NCI-H2171 treated with DMSO at 0.1 percent for 48 hours (cell line): ENCODE results near the gene SLC9A9.
"Not testable (repeated sequence)": the region's sequence is repeated elsewhere in the genome, so short reads cannot be mapped to it uniquely, and the experiment has no call there.

Experiments
- DNase-seq: peaks from one replicate; lab custom pipeline; 2025; lab: John Stamatoyannopoulos, UW

The SLC9A9 gene

DNA sequence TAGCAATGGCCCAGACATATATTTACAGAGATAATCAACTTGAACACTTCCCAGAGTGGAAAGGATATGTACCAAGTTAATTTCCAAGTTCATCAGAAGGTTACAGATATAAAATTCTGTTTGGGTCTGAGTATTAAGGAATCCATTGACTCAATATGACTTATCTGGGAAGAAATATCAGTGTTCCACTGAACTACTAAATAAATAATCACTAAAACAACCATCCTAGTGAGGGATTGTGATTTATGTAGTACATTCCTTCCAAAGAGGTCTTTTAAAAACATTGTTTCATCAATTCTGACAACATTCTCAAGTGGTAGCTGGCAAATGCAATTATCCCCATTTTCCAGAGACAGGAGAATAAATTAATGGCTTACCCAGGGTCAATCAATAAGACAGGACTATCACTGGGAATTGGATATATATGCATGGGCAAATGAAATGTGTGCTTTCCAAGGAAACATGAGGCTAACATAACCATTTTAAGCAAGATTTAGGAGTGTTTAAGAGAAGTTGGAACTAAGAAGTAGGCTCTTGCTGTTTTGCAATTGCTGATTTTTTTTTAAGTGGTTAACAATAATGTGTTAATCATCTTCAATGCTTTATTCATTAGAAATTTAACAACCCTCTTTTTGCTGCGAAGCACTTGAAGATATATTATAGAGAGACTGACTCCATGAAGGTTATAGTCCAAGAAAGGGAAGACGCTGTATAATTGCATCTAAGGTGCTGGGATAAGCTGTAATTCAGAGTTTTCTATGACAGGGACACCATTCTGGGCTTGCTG lies 37.9 kb downstream of the SLC9A9 start:
- no peak for DNase-seq

DNA sequence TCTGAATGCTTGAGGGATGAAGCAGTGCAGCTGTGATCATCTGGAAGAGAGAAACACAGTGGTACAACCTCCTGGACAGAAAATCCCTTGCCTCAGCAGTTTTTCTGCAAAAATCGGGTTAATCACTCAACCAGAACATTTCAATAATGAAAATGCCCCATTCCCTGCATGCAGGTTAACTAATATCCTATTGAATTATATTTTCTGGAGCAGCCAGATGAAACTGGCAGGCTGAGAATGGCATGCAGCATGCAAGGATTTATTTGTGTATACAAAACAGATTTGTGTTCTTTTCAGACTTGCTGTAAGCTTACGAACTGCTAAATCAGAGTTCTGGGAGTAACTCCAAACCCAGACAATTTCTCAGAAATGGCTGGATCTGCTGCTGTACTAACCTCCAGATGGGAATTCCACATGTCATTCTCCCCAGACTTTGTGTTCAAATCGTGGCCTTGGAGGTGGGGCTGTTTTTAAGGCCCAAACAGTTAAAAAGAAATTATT lies 39.1 kb downstream of the SLC9A9 start:
- DNase-seq: no peak

GRCh38 chr3:143808030-143808429 lies 40.2 kb downstream of the SLC9A9 start:
- no peak for DNase-seq

- no peak for DNase-seq
Observed at GRCh38 chr3:143806038-143806437, 42.2 kb downstream of the SLC9A9 start.

DNA sequence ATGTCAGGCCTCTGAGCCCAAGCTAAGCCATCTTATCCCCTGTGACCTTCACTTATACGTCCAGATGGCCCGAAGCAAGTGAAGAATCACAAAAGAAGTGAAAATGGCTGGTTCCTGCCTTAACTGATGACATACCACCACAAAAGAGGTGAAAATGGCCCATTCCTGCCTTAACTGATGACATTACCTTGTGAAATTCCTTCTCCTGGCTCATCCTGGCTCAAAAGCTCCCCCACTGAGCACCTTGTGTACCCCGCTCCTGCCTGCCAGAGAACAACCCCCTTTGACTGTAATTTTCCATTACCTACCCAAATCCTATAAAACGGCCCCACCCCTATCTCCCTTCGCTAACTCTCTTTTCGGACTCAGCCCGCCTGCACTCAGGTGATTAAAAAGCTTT lies 42.8 kb downstream of the SLC9A9 start:
- not testable (repeated sequence) for DNase-seq

GRCh38 chr3:143801046-143801445 lies 47.2 kb downstream of the SLC9A9 start:
- not testable (repeated sequence) for DNase-seq

DNA sequence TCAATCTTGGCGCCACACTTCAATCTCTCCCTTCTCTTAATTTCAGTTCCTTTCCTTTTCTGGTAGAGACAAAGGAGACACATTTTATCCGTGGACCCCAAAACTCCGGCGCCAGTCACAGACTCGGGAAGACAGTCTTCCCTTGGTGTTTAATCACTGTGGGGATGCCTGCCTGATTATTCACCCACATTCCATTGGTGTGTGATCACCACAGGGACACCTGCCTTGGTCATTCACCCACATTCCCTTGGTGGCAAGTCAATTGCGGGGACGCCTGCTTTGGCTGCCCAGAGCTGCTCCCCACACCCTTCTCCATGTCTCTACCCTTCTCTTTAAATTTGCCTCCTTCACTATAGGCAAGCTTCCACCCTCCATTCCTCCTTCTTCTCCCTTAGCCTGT lies 50.1 kb downstream of the SLC9A9 start:
- not testable (repeated sequence) for DNase-seq

GRCh38 chr3:143795874-143796273 lies 52.4 kb downstream of the SLC9A9 start:
- no peak for DNase-seq

- DNase-seq: no peak
Observed at GRCh38 chr3:143794793-143795462, 53.3 kb downstream of the SLC9A9 start.

DNA sequence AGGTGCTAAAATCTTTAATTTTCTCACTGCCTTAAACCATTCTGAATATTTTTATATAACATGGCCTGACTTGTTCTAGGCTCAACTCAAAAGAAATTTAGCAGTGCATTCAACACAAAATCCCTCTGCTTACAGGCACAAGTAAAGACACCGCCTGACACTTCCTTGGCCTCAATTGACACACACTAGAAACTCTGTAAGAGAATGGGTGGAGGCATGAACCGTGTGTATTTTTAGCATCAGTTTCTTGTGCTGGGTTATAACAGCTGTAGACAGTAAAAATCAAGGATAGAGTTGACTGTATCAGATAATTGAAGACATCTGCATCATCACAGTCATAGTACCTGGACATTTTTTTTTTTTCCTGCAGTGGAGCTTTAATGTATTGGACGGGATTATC lies 54.3 kb downstream of the SLC9A9 start:
- no peak for DNase-seq

GRCh38 chr3:143791386-143791785 lies 56.9 kb downstream of the SLC9A9 start:
- no peak for DNase-seq

- no peak for DNase-seq
Observed at GRCh38 chr3:143786219-143787191, 61.8 kb downstream of the SLC9A9 start.

GRCh38 chr3:143784446-143784845 lies 63.8 kb downstream of the SLC9A9 start:
- no peak for DNase-seq

DNA sequence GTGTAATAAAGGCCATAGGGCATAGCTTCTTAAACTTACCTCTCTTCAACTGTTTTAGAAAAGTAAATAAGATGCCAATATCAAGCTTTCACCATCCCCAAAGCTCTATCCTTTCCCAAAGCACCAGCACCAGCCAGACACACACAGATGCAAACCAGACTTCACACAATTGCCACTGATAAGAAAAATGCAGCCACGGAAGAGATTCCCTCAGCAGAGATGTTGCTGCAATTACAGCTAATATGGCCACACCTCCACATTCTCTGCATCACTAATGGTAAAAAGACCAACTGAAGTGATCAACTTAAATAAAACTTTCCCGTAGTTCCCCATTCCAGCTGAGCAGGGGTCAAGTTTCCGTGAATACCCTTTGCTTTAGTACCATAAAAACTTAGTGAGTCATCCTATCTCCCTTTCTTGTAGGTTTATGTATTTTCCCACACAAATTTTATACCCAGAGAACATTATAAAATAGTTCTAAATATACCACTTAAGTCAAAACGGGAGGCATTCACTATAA lies 64.4 kb downstream of the SLC9A9 start:
- DNase-seq: no peak

DNA sequence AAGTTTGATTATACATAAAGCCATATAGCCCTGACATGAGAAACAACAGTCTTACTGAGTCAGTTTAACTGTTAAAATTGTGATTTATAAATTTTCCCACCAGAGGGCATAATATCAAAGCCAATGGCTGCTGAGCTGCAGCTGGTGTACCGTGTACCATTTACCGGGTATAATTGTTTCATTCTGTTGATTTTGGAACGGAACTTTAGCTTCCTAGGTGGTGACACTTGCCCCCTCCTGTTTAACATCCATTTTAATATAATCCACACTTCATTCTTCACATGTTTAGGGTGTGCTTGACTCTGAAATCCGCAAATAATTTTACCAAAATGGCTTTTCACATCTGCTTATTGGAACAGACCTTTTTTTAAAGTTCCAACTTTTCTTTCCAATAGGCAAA lies 72.8 kb downstream of the SLC9A9 start:
- peak; percentile 39 for DNase-seq

- DNase-seq: no peak
Observed at GRCh38 chr3:143771939-143772338, 76.3 kb downstream of the SLC9A9 start.

DNA sequence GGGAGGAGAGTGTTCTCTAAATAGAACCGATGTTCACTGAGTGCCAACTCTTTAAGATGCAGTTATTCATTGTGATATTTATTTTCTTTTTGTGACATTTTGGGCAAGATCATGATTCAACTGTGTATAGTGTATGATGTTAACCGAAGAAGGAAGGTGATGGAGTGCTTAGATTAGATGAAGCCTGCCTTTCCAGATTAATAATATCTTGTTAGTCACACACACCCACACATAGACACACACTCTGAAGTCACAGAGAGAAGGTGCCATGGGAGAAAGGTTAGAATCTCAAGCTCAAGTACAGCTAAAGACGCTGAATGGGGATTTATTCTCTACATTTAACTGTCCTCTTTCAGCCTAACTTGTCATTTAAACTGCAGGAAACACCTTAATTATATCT lies 77.0 kb downstream of the SLC9A9 start:
- no peak for DNase-seq

- no peak for DNase-seq
Observed at GRCh38 chr3:143770391-143770790, 77.9 kb downstream of the SLC9A9 start.

- peak; percentile 63 for DNase-seq
Observed at GRCh38 chr3:143769616-143770015, 78.7 kb downstream of the SLC9A9 start.

- no peak for DNase-seq
Observed at GRCh38 chr3:143764840-143765239, 83.4 kb downstream of the SLC9A9 start.

- peak; percentile 33 for DNase-seq
Observed at GRCh38 chr3:143763564-143764162, 84.6 kb downstream of the SLC9A9 start.

- no peak for DNase-seq
Observed at GRCh38 chr3:143757691-143758090, 90.6 kb downstream of the SLC9A9 start.
